Activated CD8-positive, alpha-beta memory T cell treated with anti-CD3 and anti-CD28 coated beads for 36 hours (primary cell): ENCODE data around the gene ATG14. TPM values are rescaled to one million over a fixed set of nuclear protein-coding genes. Genes with fewer than 3 reads are reported as not detected.

Source experiments
- total RNA-seq, 2 experiments: library from RNA; stranded (reverse); gene quantifications; one replicate each; pipeline ENCODE4 v1.2.3, GENCODE V29; 2021

Gene ATG14
- total RNA-seq, 2 experiments from 2014 or later: 6.7 to 6.8 TPM

Other genes with a start within 250 kb of the ATG14 start
- 10 to 100 TPM; 46.2 to 46.6 TPM for gene DLGAP5, start 220.2 kb downstream of the ATG14 start, total RNA-seq
- 10 to 100 TPM; 15.9 to 17.3 TPM for gene FBXO34, start 140.4 kb downstream of the ATG14 start, total RNA-seq
- gene TBPL2, start 28.8 kb upstream of the ATG14 start, total RNA-seq: not detected
- 100 to 1,000 TPM; 139 to 142 TPM for gene KTN1, start 168.4 kb upstream of the ATG14 start, total RNA-seq